ENCODE data around the gene BPIFA3. TPM values are rescaled to one million over a fixed set of nuclear protein-coding genes. Genes with fewer than 3 reads are reported as not detected.

BPIFA3 gene
- total and polyA plus RNA-seq, 2 of the 13 experiments (the other 11 are each of a cell fraction or from before 2014, with no cell fraction given): not detected

DNA sequence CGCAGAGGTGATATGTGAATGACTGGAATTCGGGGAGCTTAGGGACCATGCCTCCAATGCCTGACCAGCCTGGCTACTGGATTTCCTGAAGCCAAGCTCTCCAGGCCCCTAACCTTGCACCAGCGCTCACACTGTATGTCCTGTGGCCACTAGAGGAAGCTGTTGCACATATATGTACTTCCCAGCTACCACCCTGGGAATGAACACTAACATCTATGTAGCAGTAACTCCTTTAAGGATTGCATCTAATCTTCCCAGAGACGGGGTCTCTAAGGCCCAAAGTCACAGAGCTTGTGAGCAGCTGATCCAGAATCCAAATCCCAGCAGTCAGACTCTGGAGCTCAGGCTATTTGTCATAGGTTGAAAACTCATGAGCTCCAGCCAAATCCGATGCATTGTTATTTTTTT, 45.5 kb downstream of the BPIFA3 start (continued):
- TF ChIP-seq HOXA3 (CRISPR knock-in tag; IDR thresholded peaks at IDR 0.05) (0 out of 2 replicates have a peak, but pooled peaks have one; percentile 9), ZNF567 (CRISPR knock-in tag; IDR thresholded peaks at IDR 0.05; ENCODE audit: borderline replicate concordance) (0 out of 2 replicates have a peak, but pooled peaks have one; percentile 48), SP1 (IDR thresholded peaks at IDR 0.05) (no peak), SP1 (CRISPR knock-in tag; IDR thresholded peaks at IDR 0.05) (0 out of 2 replicates have a peak, but pooled peaks have one; percentile 27), MAZ (IDR thresholded peaks at IDR 0.05; ENCODE audit: borderline replicate concordance, low read depth, low read length) (peak; percentile 45; the same call in 1 of the 2 replicates), MAZ (CRISPR knock-in tag; IDR thresholded peaks at IDR 0.05; ENCODE audit: low read depth) (no peak), HDAC2 (CRISPR knock-in tag; IDR thresholded peaks at IDR 0.05) (no peak), SMAD3 (CRISPR knock-in tag; IDR thresholded peaks at IDR 0.05) (peak; percentile 39; the same call in 1 of the 2 replicates), STAG1 (CRISPR knock-in tag; IDR thresholded peaks at IDR 0.05) (peak; percentile 98), NR2F2 (IDR thresholded peaks at IDR 0.05; ENCODE audit: borderline replicate concordance, low read depth) (no peak), SALL1 (CRISPR knock-in tag; IDR thresholded peaks at IDR 0.05) (peak; percentile 60), ZNF788 (CRISPR knock-in tag; IDR thresholded peaks at IDR 0.05; ENCODE audit: borderline replicate concordance) (peak; percentile 22; the same call in 1 of the 2 replicates), ZNF550 (CRISPR knock-in tag; IDR thresholded peaks at IDR 0.05; ENCODE audit: borderline replicate concordance) (no peak), RFXAP (CRISPR knock-in tag; IDR thresholded peaks at IDR 0.05; ENCODE audit: borderline replicate concordance) (0 out of 2 replicates have a peak, but pooled peaks have one; percentile 64), MIER2 (CRISPR knock-in tag; IDR thresholded peaks at IDR 0.05) (peak; percentile 79), ZNF878 (CRISPR knock-in tag; IDR thresholded peaks at IDR 0.05) (0 out of 2 replicates have a peak, but pooled peaks have one; percentile 20), PPARG (CRISPR knock-in tag; conservative IDR thresholded peaks at IDR 0.05) (peak; percentile 35; the same call in 1 of the 2 replicates), ZNF33A (CRISPR knock-in tag; IDR thresholded peaks at IDR 0.05; ENCODE audit: borderline replicate concordance) (no peak), HOXA5 (CRISPR knock-in tag; IDR thresholded peaks at IDR 0.05) (peak; percentile 61; the same call in 1 of the 2 replicates), MIER3 (CRISPR knock-in tag; IDR thresholded peaks at IDR 0.05; ENCODE audit: borderline replicate concordance) (peak; percentile 76; the same call in 1 of the 2 replicates), ELF3 (CRISPR knock-in tag; IDR thresholded peaks at IDR 0.05) (peak; percentile 81), HOXD1 (CRISPR knock-in tag; IDR thresholded peaks at IDR 0.05) (0 out of 2 replicates have a peak, but pooled peaks have one; percentile 24), DMAP1 (CRISPR knock-in tag; IDR thresholded peaks at IDR 0.05) (no peak)
- TF ChIP-seq, protein P1, sequence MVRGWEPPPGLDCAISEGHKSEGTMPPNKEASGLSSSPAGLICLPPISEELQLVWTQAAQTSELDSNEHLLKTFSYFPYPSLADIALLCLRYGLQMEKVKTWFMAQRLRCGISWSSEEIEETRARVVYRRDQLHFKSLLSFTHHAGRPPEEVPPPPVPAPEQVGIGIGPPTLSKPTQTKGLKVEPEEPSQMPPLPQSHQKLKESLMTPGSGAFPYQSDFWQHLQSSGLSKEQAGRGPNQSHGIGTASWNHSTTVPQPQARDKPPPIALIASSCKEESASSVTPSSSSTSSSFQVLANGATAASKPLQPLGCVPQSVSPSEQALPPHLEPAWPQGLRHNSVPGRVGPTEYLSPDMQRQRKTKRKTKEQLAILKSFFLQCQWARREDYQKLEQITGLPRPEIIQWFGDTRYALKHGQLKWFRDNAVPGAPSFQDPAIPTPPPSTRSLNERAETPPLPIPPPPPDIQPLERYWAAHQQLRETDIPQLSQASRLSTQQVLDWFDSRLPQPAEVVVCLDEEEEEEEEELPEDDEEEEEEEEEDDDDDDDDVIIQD (CRISPR knock-in tag; IDR thresholded peaks at IDR 0.05; ENCODE audit: low read depth): peak; percentile 48; the same call in 1 of the 2 replicates
- TF ChIP-seq, protein P2, sequence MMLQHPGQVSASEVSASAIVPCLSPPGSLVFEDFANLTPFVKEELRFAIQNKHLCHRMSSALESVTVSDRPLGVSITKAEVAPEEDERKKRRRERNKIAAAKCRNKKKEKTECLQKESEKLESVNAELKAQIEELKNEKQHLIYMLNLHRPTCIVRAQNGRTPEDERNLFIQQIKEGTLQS (CRISPR knock-in tag; IDR thresholded peaks at IDR 0.05): peak; percentile 36; the same call in 1 of the 2 replicates
- TF ChIP-seq, protein P3, sequence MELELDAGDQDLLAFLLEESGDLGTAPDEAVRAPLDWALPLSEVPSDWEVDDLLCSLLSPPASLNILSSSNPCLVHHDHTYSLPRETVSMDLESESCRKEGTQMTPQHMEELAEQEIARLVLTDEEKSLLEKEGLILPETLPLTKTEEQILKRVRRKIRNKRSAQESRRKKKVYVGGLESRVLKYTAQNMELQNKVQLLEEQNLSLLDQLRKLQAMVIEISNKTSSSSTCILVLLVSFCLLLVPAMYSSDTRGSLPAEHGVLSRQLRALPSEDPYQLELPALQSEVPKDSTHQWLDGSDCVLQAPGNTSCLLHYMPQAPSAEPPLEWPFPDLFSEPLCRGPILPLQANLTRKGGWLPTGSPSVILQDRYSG (CRISPR knock-in tag; IDR thresholded peaks at IDR 0.05): no peak
- TF ChIP-seq, protein P4, sequence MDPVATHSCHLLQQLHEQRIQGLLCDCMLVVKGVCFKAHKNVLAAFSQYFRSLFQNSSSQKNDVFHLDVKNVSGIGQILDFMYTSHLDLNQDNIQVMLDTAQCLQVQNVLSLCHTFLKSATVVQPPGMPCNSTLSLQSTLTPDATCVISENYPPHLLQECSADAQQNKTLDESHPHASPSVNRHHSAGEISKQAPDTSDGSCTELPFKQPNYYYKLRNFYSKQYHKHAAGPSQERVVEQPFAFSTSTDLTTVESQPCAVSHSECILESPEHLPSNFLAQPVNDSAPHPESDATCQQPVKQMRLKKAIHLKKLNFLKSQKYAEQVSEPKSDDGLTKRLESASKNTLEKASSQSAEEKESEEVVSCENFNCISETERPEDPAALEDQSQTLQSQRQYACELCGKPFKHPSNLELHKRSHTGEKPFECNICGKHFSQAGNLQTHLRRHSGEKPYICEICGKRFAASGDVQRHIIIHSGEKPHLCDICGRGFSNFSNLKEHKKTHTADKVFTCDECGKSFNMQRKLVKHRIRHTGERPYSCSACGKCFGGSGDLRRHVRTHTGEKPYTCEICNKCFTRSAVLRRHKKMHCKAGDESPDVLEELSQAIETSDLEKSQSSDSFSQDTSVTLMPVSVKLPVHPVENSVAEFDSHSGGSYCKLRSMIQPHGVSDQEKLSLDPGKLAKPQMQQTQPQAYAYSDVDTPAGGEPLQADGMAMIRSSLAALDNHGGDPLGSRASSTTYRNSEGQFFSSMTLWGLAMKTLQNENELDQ (CRISPR knock-in tag; IDR thresholded peaks at IDR 0.05; ENCODE audit: borderline replicate concordance): peak; percentile 39; the same call in 1 of the 2 replicates

All from HepG2 (cell line).